Common myeloid progenitor, CD34-positive (primary cell): ENCODE results near the gene MTTP.

Experiments used
- CTCF ChIA-PET: fragments of 350-600 bp; sonication (Branson Sonifier 250); formaldehyde crosslinking; loops from one replicate; lab custom pipeline; 2021; ENCODE audit warnings: antibody characterized with exemption; lab: Charles Lee
- POLR2A ChIA-PET: fragments of 350-600 bp; sonication (Branson Sonifier 250); formaldehyde crosslinking; loops from one replicate; lab custom pipeline; 2021; ENCODE audit warnings: antibody characterized with exemption; lab: Charles Lee
- DNase-seq, 3 donors: peaks; one replicate each; pipeline versions ENCODE4 v3.0.0 to v3.0.0-alpha.2; 2013
- H3K27ac ChIP-seq, 2 experiments: 1 replicate in 1 of 2; 2 replicates in 1 of 2; pipeline ENCODE4 v1.7.0; 2013; ENCODE audit warnings: inconsistent platforms in 2 of 2, low read length in 2 of 2, mild to moderate bottlenecking in 2 of 2, low read depth in 1 of 2, moderate library complexity in 1 of 2; ENCODE audit not compliant: severe bottlenecking in 2 of 2, insufficient read depth in 1 of 2, poor library complexity in 1 of 2
- H3K27me3 ChIP-seq, 5 experiments: replicated peaks in 2 of 5; 1 replicate in 3 of 5; 2 replicates in 2 of 5; pipeline versions ENCODE4 v1.6.1 to v1.7.0; 2013; ENCODE audit warnings: low read length in 4 of 5, mild to moderate bottlenecking in 2 of 5, moderate library complexity in 2 of 5, inconsistent platforms in 1 of 5; ENCODE audit not compliant: insufficient read depth in 5 of 5, control insufficient read depth in 4 of 5
- H3K36me3 ChIP-seq, 4 experiments: 1 replicate in 2 of 4; 2 replicates in 2 of 4; pipeline versions ENCODE4 v1.6.1 to v1.7.0; 2013; ENCODE audit warnings: low read length in 3 of 4, control low read depth in 1 of 4, mild to moderate bottlenecking in 1 of 4; ENCODE audit not compliant: control insufficient read depth in 4 of 4, insufficient read depth in 4 of 4
- H3K4me1 ChIP-seq, 4 experiments: 1 replicate in 3 of 4; 2 replicates in 1 of 4; pipeline versions ENCODE4 v1.6.1 to v1.7.1; 2013; ENCODE audit warnings: low read length in 3 of 4, mild to moderate bottlenecking in 3 of 4, control low read depth in 1 of 4, inconsistent platforms in 1 of 4, moderate library complexity in 1 of 4; ENCODE audit not compliant: control insufficient read depth in 4 of 4, insufficient read depth in 4 of 4; ENCODE audit errors: control extremely low read depth in 1 of 4
- H3K4me3 ChIP-seq, 7 experiments: 1 replicate in 4 of 7; 2 replicates in 3 of 7; pipeline versions ENCODE4 v1.5.1 to v1.7.0; 2013; ENCODE audit warnings: mild to moderate bottlenecking in 7 of 7, low read length in 6 of 7, moderate library complexity in 6 of 7, inconsistent platforms in 2 of 7, low read depth in 2 of 7, control low read depth in 1 of 7; ENCODE audit not compliant: insufficient read depth in 4 of 7, control insufficient read depth in 1 of 7; ENCODE audit errors: extremely low read depth in 1 of 7
- H3K9me3 ChIP-seq, 5 experiments: 1 replicate in 4 of 5; 2 replicates in 1 of 5; pipeline versions ENCODE4 v1.6.1 to v1.7.1; 2013; ENCODE audit warnings: low read length in 4 of 5, mild to moderate bottlenecking in 2 of 5, inconsistent platforms in 1 of 5, low read depth in 1 of 5, moderate library complexity in 1 of 5; ENCODE audit not compliant: control insufficient read depth in 4 of 5, insufficient read depth in 2 of 5; ENCODE audit errors: control extremely low read depth in 1 of 5
- WGBS: methylation state at CpG from one replicate; pipeline ENCODE4 v1.1.5; 2013; ENCODE audit not compliant: insufficient coverage; 5-methylcytosine and 5-hydroxymethylcytosine counted together

Gene MTTP

GRCh38 chr4:99540277-99540939, 34.2 kb upstream of the MTTP start:
- peaks cover 0 to 4% (median 2%) of the 10 kb centered on the region in 5 experiments for H3K9me3 ChIP-seq
- POLR2A ChIA-PET: no interaction called here
- H3K4me3 ChIP-seq: no peak overlapping the region
- no peaks in the 10 kb centered on the region for H3K4me1 ChIP-seq
- H3K27ac ChIP-seq: no peak overlapping the region
- H3K36me3 ChIP-seq: no peaks in the 10 kb centered on the region
- DNase-seq: no peak
- CTCF ChIA-PET: interaction anchor here (0.6 to 1.6 kb wide), 2 partner anchors 11 to 334 kb away, joined by 3 read pairs; no protein-coding TSS in a partner anchor
- peaks cover 0 to 2% (median 0%) of the 10 kb centered on the region in 5 experiments for H3K27me3 ChIP-seq

GRCh38 chr4:99552872-99553271, 21.8 kb upstream of the MTTP start:
- Histone ChIP-seq H3K4me1 (no peaks in the 10 kb centered on the region), H3K36me3 (no peaks in the 10 kb centered on the region), H3K4me3 (no peak overlapping the region), H3K9me3 (no peaks in the 10 kb centered on the region), H3K27ac (no peak overlapping the region), H3K27me3 (no peaks in the 10 kb centered on the region)
- ChIA-PET CTCF (interaction anchor here (1.1 kb wide), 1 partner anchor 255 kb away, joined by 3 read pairs; no protein-coding TSS in a partner anchor), POLR2A (no interaction called here)
- no CpG with 5 or more reads among the region's 2 CpGs for WGBS
- DNase-seq: no peak

GRCh38 chr4:99563310-99564186, 11.1 kb upstream of the MTTP start, which contains the start of gene TRMT10A:
TSS of gene TRMT10A (minus strand) at chr4:99564039. CDS start at chr4:99559338, 4,701 bp downstream.
- H3K36me3 ChIP-seq: no peaks in the 10 kb centered on the region
- peak; percentile 99 to 100 (median 99) for DNase-seq
- peaks cover 0 to 10% (median 8%) of the 10 kb centered on the region in 4 experiments for H3K4me1 ChIP-seq
- peaks cover 0 to 5% (median 3%) of the 10 kb centered on the region in 5 experiments for H3K27me3 ChIP-seq
- peak within 1 kb of the TSS; percentile 69 to 95 (median 91) for H3K4me3 ChIP-seq
- CTCF ChIA-PET: interaction anchor here (0.8 to 3.1 kb wide), 9 partner anchors 10 to 385 kb away, joined by 3 to 27 read pairs (median 5); partner anchors contain the start of gene DNAJB14
- H3K9me3 ChIP-seq: no peaks in the 10 kb centered on the region
- H3K27ac ChIP-seq: peak within 1 kb of the TSS; percentile 98 to 99
- WGBS: under 1% methylated on average over 24 of the region's 48 CpGs
- POLR2A ChIA-PET: interaction anchor here (0.9 to 1.3 kb wide), 2 partner anchors 248 to 385 kb away, joined by 3 to 8 read pairs; no protein-coding TSS in a partner anchor

GRCh38 chr4:99564921-99565320, 9.7 kb upstream of the MTTP start:
- POLR2A ChIA-PET: no interaction called here
- H3K4me3 ChIP-seq: no peak overlapping the region
- DNase-seq: no peak
- no peaks in the 10 kb centered on the region for H3K9me3 ChIP-seq
- H3K27ac ChIP-seq: no peak overlapping the region
- CTCF ChIA-PET: interaction anchor here (0.8 kb wide), 1 partner anchor 243 kb away, joined by 3 read pairs; no protein-coding TSS in a partner anchor
- H3K27me3 ChIP-seq: peaks cover 0 to 8% (median 6%) of the 10 kb centered on the region in 5 experiments
- peaks cover 0 to 10% (median 8%) of the 10 kb centered on the region in 4 experiments for H3K4me1 ChIP-seq
- H3K36me3 ChIP-seq: no peaks in the 10 kb centered on the region

- no CpG with 5 or more reads among the region's 1 CpG for WGBS
- no peaks in the 10 kb centered on the region for H3K36me3 ChIP-seq
- no peaks in the 10 kb centered on the region for H3K9me3 ChIP-seq
- H3K27ac ChIP-seq: no peak overlapping the region
- CTCF ChIA-PET: interaction anchor here (1.7 kb wide), 1 partner anchor 237 kb away, joined by 7 read pairs; no protein-coding TSS in a partner anchor
- no peak overlapping the region for H3K4me3 ChIP-seq
- peaks cover 0 to 12% (median 5%) of the 10 kb centered on the region in 5 experiments for H3K27me3 ChIP-seq
- no peaks in the 10 kb centered on the region for H3K4me1 ChIP-seq
- DNase-seq: no peak
- POLR2A ChIA-PET: no interaction called here
Measured at GRCh38 chr4:99571883-99572282, 2.7 kb upstream of the MTTP start.

- WGBS: 100% methylated on average over 2 of the region's 6 CpGs
- H3K9me3 ChIP-seq: no peaks in the 10 kb centered on the region
- ChIA-PET CTCF (interaction anchor here (0.9 to 1.4 kb wide), 2 partner anchors 228 to 236 kb away, joined by 3 read pairs; no protein-coding TSS in a partner anchor), POLR2A (no interaction called here)
- H3K36me3 ChIP-seq: no peaks in the 10 kb centered on the region
- H3K4me1 ChIP-seq: no peaks in the 10 kb centered on the region
- DNase-seq: no peak
- H3K27ac ChIP-seq: no peak overlapping the region
- no peak overlapping the region for H3K4me3 ChIP-seq
- peaks cover 0 to 7% (median 5%) of the 10 kb centered on the region in 5 experiments for H3K27me3 ChIP-seq
Measured at GRCh38 chr4:99572527-99573240, 1.9 kb upstream of the MTTP start.
